Anterior cingulate cortex (tissue), 58 donors: ENCODE measurements around the gene THBS1.

Experiments
- DNase-seq, 58 donors: peaks; one replicate each; lab custom pipeline; 2025; lab: John Stamatoyannopoulos, UW

Gene THBS1

GRCh38 chr15:39587731-39588530 is 7.1 kb downstream of the THBS1 start:
- DNase-seq = no peak

DNA sequence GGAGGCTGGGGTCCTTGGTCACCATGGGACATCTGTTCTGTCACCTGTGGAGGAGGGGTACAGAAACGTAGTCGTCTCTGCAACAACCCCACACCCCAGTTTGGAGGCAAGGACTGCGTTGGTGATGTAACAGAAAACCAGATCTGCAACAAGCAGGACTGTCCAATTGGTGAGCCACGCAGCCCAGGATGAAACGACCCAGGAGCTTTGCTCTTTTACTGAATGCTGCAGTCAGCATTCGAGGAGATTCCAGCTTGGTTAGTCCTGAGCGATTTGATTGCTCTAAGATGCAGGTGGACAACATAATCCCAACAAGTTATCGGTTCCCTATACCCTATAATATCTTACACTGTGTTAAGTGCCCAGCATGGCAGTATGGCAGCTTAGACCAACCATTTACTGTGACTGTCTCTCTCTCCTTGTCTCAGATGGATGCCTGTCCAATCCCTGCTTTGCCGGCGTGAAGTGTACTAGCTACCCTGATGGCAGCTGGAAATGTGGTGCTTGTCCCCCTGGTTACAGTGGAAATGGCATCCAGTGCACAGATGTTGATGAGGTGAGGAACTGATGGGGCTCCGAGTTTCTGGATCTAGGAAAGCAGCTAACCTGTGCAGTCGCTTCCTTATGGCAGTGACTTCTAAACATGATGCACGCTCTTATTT is 7.8 kb downstream of the THBS1 start:
- DNase-seq = no peak

DNA sequence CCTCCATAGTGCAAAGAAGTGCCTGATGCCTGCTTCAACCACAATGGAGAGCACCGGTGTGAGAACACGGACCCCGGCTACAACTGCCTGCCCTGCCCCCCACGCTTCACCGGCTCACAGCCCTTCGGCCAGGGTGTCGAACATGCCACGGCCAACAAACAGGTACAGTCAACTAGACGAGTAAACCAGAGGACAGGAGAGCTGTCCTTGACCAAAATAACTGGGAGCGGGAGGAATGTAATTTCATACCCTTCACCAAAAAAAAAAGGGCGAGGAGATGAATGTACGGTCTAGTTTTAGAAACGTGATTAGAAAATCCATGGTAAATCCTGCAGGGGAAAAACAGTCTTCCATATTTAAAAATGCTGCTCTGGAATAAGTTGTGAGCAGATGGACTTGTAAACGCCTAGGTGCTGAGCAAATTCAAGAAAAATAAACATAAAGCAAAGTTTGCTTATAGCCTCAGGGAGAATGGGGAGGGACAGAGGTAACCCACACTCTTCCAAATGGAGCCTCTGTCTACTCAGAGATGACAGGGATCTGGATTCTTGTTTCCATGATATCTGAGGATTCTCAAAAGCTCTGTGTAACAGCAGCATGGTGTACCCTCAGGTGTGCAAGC is 8.4 kb downstream of the THBS1 start:
- no peak for DNase-seq

- DNase-seq = no peak
These were observed 9.2 kb downstream of the THBS1 start for GRCh38 chr15:39589815-39590644.

DNA sequence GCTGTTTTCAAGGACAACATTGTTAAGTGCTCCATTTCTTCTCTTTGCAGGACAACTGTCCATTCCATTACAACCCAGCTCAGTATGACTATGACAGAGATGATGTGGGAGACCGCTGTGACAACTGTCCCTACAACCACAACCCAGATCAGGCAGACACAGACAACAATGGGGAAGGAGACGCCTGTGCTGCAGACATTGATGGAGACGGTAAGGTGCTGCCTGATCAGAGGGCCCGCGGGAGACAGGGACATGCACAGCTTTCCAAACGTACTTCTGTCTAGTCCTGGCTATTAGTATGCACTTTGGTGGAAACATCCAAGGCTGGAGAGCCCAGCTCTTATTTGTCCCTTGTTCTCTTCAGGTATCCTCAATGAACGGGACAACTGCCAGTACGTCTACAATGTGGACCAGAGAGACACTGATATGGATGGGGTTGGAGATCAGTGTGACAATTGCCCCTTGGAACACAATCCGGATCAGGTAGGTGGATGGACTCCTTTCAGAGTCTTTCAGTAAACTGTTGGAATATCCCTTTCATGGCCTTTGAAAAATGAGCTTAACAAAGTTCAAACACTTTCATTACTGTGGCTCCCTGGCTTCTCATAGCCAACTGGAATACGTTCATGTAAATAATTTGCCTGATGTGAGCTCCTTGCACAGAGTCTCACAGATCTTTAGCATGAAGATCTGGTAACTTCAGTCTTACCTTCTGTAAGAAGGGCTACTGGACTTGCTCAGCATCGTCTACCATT is 10.4 kb downstream of the THBS1 start:
- DNase-seq = no peak

DNA sequence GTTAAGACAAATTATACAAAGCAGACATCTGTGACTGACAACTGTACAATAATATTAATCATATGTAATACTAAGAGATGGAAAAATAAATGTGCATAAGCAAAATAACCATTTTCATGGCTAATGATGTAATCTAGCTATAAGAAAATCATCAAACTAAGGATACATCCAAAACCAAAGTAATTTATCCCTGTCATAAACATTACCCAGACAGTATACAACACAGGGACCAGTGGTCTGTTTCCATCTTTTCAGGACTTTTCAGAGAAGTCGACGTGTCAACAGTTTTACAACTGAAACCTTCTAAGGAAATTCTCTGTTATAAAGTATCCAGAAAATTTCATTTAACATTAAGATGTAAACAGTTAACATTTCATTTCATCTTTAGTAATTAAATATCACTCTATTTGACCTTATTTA is 11.0 kb downstream of the THBS1 start:
- no peak for DNase-seq

DNA sequence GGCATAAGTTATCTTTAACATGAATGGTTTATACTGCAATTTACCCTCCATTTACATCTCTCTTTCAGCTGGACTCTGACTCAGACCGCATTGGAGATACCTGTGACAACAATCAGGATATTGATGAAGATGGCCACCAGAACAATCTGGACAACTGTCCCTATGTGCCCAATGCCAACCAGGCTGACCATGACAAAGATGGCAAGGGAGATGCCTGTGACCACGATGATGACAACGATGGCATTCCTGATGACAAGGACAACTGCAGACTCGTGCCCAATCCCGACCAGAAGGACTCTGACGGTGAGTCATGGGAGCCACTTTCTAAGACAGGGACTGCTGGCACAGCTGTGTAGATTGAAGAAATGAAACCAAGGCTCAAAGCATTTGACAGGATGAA is 11.6 kb downstream of the THBS1 start:
- no peak for DNase-seq

DNA sequence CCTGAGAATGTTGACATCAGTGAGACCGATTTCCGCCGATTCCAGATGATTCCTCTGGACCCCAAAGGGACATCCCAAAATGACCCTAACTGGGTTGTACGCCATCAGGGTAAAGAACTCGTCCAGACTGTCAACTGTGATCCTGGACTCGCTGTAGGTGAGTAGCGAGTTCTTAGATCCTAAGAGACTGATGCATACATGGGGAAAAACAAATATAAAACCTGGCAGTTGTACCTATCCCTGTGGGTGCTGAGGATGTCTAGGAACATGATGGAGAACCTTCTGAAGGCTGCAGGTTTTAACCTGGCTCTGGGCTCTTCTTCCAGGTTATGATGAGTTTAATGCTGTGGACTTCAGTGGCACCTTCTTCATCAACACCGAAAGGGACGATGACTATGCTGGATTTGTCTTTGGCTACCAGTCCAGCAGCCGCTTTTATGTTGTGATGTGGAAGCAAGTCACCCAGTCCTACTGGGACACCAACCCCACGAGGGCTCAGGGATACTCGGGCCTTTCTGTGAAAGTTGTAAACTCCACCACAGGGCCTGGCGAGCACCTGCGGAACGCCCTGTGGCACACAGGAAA is 12.3 kb downstream of the THBS1 start:
- no peak for DNase-seq

- DNase-seq = no peak
These were observed 13.0 kb downstream of the THBS1 start for GRCh38 chr15:39593656-39594445.

DNA sequence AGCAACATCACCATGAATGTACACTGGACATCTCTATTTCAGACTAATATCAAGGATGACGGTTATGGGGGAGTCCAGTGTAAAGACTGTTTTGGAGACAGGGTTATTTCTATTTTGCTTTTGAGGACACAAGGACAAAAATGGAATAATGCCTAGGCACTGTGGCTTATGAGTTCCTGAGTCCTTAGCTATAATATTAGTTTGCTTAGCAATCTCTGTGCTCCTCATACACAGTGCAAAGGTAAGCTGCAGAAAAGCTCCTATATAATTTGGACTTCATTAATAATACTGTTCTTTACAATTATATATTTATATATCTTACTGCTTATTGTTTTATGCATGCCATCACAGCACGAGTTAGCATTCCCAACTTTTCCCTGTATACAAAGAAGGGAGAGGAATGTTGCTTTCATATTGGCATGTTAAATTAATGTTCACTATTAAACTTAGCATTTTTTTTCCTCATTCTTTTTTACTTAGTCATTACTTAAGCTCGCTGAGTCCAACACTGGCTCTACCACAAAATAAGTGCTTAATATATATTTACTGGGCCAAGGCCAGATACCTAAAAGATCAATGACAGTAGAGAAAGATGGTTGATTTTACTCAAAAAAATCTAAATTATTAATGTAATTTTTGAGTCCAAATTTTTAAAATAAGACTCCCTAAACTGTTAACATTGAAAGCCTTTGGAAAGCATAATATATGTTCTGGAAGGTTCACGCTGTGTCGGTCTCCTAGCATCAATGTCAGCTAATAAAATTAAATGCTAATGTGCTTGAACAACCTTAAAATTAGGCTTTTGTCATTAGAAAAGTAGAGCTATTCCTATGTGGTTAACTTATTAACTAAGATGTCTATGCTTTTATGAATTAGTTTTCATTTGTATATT is 13.8 kb downstream of the THBS1 start:
- no peak for DNase-seq

- no peak for DNase-seq
These were observed 14.7 kb downstream of the THBS1 start for GRCh38 chr15:39595338-39596221.

DNA sequence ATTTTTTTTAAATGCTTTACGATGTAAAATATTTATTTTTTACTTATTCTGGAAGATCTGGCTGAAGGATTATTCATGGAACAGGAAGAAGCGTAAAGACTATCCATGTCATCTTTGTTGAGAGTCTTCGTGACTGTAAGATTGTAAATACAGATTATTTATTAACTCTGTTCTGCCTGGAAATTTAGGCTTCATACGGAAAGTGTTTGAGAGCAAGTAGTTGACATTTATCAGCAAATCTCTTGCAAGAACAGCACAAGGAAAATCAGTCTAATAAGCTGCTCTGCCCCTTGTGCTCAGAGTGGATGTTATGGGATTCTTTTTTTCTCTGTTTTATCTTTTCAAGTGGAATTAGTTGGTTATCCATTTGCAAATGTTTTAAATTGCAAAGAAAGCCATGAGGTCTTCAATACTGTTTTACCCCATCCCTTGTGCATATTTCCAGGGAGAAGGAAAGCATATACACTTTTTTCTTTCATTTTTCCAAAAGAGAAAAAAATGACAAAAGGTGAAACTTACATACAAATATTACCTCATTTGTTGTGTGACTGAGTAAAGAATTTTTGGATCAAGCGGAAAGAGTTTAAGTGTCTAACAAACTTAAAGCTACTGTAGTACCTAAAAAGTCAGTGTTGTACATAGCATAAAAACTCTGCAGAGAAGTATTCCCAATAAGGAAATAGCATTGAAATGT is 15.6 kb downstream of the THBS1 start:
- DNase-seq = no peak

DNA sequence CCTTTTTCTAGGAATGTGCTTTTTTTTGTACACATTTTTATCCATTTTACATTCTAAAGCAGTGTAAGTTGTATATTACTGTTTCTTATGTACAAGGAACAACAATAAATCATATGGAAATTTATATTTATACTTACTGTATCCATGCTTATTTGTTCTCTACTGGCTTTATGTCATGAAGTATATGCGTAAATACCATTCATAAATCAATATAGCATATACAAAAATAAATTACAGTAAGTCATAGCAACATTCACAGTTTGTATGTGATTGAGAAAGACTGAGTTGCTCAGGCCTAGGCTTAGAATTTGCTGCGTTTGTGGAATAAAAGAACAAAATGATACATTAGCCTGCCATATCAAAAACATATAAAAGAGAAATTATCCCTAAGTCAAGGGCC is 16.5 kb downstream of the THBS1 start:
- DNase-seq = no peak

GRCh38 chr15:39597751-39598185 is 16.9 kb downstream of the THBS1 start:
- DNase-seq = no peak

GRCh38 chr15:39598186-39598850 is 17.4 kb downstream of the THBS1 start:
- DNase-seq = no peak
